ENCODE measurements around the gene TMEM123. TPM values are rescaled to one million over a fixed set of nuclear protein-coding genes. Genes with fewer than 3 reads are reported as not detected.
A peak's percentile ranks its signal among the peaks of the same experiment; 100 is the strongest.

TMEM123 gene
- polyA plus RNA-seq, 3 donors = 68.7 to 368 (median 263) TPM

GRCh38 chr11:102426570-102426969, 26.0 kb downstream of the TMEM123 start:
- Histone ChIP-seq H3K4me3 (replicated peaks in 1 of 3; ENCODE audit: low read depth in 2 of 3, low read length in 3 of 3) (no peak overlapping the region), H3K9me3 (replicated peaks in 1 of 2; ENCODE audit: control insufficient read depth in 1 of 2, insufficient read depth in 1 of 2, low read length in 2 of 2) (no peaks in the 10 kb centered on the region), H3K79me2 (ENCODE audit: insufficient read depth, low read length) (peaks cover 79% of the 10 kb centered on the region), H4K20me1 (ENCODE audit: insufficient read depth, low read length) (peaks cover 97% of the 10 kb centered on the region), H3K27me3 (ENCODE audit: control insufficient read depth in 2 of 2, insufficient read depth in 2 of 2, low read length in 2 of 2) (no peaks in the 10 kb centered on the region), H3K9ac (ENCODE audit: insufficient read depth, low read length, poor library complexity, severe bottlenecking) (no peak overlapping the region), H3K36me3 (replicated peaks in 1 of 2; ENCODE audit: control insufficient read depth in 1 of 2, insufficient read depth in 2 of 2, low read length in 2 of 2) (peaks cover 0 to 29% of the 10 kb centered on the region in 2 donors), H2AFZ (ENCODE audit: insufficient read depth, low read depth, low read length, poor library complexity, severe bottlenecking) (no peak overlapping the region), H3K27ac (ENCODE audit: low read depth in 1 of 2, low read length in 2 of 2) (peak overlapping the region in 1 of 2 donors; percentile 43), H3K4me1 (ENCODE audit: control insufficient read depth in 1 of 2, insufficient read depth in 2 of 2, low read length in 2 of 2) (peaks cover 13 to 27% of the 10 kb centered on the region in 2 donors), H3K4me2 (replicated peaks; ENCODE audit: extremely low read depth, low read length, poor library complexity, severe bottlenecking) (peak overlapping the region; percentile 5)
- H3K4me3 Mint-ChIP-seq = no peak overlapping the region
- peak overlapping the region in 1 of 7 donors; percentile 79 for H3K27ac Mint-ChIP-seq
- intact Hi-C loops (cut with micrococcal nuclease) = no loop called here
- peaks cover 0 to 2% (median 0%) of the 10 kb centered on the region in 7 donors for H3K9me3 Mint-ChIP-seq
- H3K36me3 Mint-ChIP-seq = peaks cover 14 to 32% of the 10 kb centered on the region in 2 donors
- DNase-seq = no peak
- peaks cover 38% of the 10 kb centered on the region for H3K4me1 Mint-ChIP-seq
- TF ChIP-seq CTCF (IDR thresholded peaks at IDR 0.05) = no peak
- peaks cover 0 to 1% (median 0%) of the 10 kb centered on the region in 3 donors for H3K27me3 Mint-ChIP-seq (ENCODE audit: low read depth in 3 of 3)

- Histone ChIP-seq H3K4me1 (ENCODE audit: control insufficient read depth in 1 of 2, insufficient read depth in 2 of 2, low read length in 2 of 2) (peaks cover 13 to 24% of the 10 kb centered on the region in 2 donors), H3K36me3 (replicated peaks in 1 of 2; ENCODE audit: control insufficient read depth in 1 of 2, insufficient read depth in 2 of 2, low read length in 2 of 2) (peaks cover 0 to 28% of the 10 kb centered on the region in 2 donors), H3K27me3 (ENCODE audit: control insufficient read depth in 2 of 2, insufficient read depth in 2 of 2, low read length in 2 of 2) (no peaks in the 10 kb centered on the region), H3K4me2 (replicated peaks; ENCODE audit: extremely low read depth, low read length, poor library complexity, severe bottlenecking) (no peak overlapping the region), H3K9me3 (replicated peaks in 1 of 2; ENCODE audit: control insufficient read depth in 1 of 2, insufficient read depth in 1 of 2, low read length in 2 of 2) (no peaks in the 10 kb centered on the region), H3K4me3 (replicated peaks in 1 of 3; ENCODE audit: low read depth in 2 of 3, low read length in 3 of 3) (no peak overlapping the region), H2AFZ (ENCODE audit: insufficient read depth, low read depth, low read length, poor library complexity, severe bottlenecking) (no peak overlapping the region), H3K27ac (ENCODE audit: low read depth in 1 of 2, low read length in 2 of 2) (no peak overlapping the region), H3K9ac (ENCODE audit: insufficient read depth, low read length, poor library complexity, severe bottlenecking) (no peak overlapping the region), H4K20me1 (ENCODE audit: insufficient read depth, low read length) (peaks cover 98% of the 10 kb centered on the region), H3K79me2 (ENCODE audit: insufficient read depth, low read length) (peaks cover 79% of the 10 kb centered on the region)
- H3K4me1 Mint-ChIP-seq = peaks cover 36% of the 10 kb centered on the region
- no peak for DNase-seq
- H3K9me3 Mint-ChIP-seq = peaks cover 0 to 2% (median 0%) of the 10 kb centered on the region in 7 donors
- intact Hi-C loops (cut with micrococcal nuclease) = no loop called here
- H3K36me3 Mint-ChIP-seq = peaks cover 11 to 31% of the 10 kb centered on the region in 2 donors
- H3K4me3 Mint-ChIP-seq = no peak overlapping the region
- TF ChIP-seq CTCF (IDR thresholded peaks at IDR 0.05) = no peak
- 100% methylated on average over 1 of the region's 2 CpGs for WGBS (ENCODE audit: insufficient coverage)
- H3K27me3 Mint-ChIP-seq (ENCODE audit: low read depth in 3 of 3) = peaks cover 0 to 1% (median 0%) of the 10 kb centered on the region in 3 donors
- peak overlapping the region in 2 of 7 donors; percentile 7 to 46 for H3K27ac Mint-ChIP-seq
Observed at GRCh38 chr11:102426000-102426399, 26.6 kb downstream of the TMEM123 start.

Measured in CD14-positive monocyte (primary cell).